Peyer's patch (tissue), 4 donors: ENCODE data around the gene NDC1.

ENCODE experiments used
- CTCF ChIP-seq, 6 experiments: fragments of 450-650 bp in 4 of 6; fragments of 200-600 bp in 2 of 6; sonication (generic) in 1 of 6; IDR thresholded peaks; one replicate each; pipeline ENCODE4 v1.5.1; 2017 to 2019; ENCODE audit warnings: antibody characterized with exemption in 6 of 6, mild to moderate bottlenecking in 3 of 6, moderate library complexity in 1 of 6
- POLR2A ChIP-seq, 2 donors: fragments of 450-650 bp; IDR thresholded peaks; one replicate each; pipeline ENCODE4 v1.5.1; 2017; ENCODE audit warnings: antibody characterized with exemption in 2 of 2, mild to moderate bottlenecking in 2 of 2, moderate library complexity in 2 of 2

GRCh38 chr1:53868565-53868964, 30.5 kb upstream of the NDC1 start:
- TF ChIP-seq CTCF (IDR thresholded peaks at IDR 0.05) (no peak), POLR2A (IDR thresholded peaks at IDR 0.05) (no peak)
